Hippocampal formation (tissue), 2 donors: Measurements from ENCODE around the gene HOXB7.

Experiments
- DNase-seq, 2 donors: peaks; one replicate each; lab custom pipeline; 2025; lab: John Stamatoyannopoulos, UW

The HOXB7 gene

GRCh38 chr17:48609033-48609432, 1.8 kb downstream of the HOXB7 start:
- no peak for DNase-seq

- no peak for DNase-seq
Measured at GRCh38 chr17:48608494-48608834, 2.4 kb downstream of the HOXB7 start.

DNA sequence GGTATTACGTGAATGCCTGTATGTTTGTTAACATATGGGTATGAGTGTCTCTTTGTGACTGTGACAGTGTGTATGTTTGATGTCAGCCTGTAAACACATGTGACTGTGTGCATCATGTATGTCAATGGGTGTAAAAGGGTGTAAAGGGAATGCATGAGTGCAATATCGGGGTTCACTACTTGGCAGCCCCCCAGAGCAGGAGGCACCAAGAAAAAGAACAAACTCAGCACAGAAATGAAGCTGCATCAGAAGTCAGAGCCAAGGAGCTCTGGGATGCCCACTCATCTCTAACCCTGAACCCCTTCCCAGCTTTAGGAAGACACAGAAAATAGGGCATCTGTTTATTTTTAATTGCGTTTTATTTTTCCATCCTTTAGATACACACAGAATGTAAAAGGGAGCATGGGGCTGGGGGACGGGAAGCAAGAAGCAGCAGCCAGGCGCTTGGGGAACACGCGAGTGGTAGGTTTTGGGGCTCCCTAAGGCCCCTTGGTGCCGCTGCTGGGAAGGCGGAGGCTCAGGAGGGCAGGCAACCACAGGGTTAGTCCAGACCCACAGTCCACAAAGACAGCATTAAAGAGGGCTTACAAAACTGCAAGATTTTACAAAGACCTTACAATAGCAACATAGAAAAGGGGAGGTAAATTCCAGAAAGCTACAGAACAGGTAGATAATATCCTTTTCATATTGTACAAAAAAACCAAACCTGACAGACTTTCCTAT, 3.8 kb downstream of the HOXB7 start:
- no peak for DNase-seq

DNA sequence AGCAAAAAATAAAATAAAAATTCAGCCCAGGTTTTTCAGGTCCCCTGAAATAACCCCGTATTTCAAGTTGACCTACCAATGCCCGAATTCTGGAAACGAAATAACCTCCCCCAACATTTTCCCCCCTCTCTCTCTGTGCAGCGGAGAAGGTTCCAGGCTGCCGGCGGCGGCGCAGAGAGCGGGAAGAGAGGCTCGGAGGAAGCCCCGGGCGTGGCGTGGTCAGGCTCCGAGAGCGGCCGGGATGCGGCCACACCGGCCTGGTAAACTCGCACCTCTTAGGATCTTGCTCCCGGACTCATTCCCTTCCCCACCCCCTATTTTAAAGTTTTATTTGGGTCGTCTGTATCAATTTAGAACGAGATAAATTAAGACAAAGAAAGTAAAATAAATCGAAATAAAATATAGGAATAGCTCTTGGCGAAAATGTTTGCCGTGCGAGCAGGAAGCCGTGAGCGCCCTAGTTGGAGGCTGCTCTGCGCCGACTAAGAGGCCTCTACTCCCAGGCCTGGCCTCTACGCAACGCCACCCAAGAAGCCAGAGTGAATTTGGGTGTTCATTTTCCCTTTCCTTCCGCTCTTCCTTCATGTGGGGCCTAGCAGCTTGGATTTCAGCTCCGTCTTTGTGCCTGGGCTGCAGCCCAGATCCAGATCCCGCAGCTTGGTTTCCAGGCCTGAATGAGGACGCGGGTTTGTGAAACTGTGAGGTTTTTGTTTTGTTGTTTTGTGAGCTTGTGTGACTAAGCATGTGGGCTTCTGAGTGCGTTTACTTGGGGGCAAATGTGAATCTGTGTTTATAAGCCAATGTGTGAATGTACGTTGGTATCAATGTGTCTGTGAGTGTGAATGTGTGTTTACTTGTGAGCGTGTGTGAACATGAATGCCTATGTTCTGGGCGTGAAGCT, 4.6 kb downstream of the HOXB7 start:
- no peak for DNase-seq

GRCh38 chr17:48605409-48605919, 5.4 kb downstream of the HOXB7 start:
- no peak for DNase-seq

DNA sequence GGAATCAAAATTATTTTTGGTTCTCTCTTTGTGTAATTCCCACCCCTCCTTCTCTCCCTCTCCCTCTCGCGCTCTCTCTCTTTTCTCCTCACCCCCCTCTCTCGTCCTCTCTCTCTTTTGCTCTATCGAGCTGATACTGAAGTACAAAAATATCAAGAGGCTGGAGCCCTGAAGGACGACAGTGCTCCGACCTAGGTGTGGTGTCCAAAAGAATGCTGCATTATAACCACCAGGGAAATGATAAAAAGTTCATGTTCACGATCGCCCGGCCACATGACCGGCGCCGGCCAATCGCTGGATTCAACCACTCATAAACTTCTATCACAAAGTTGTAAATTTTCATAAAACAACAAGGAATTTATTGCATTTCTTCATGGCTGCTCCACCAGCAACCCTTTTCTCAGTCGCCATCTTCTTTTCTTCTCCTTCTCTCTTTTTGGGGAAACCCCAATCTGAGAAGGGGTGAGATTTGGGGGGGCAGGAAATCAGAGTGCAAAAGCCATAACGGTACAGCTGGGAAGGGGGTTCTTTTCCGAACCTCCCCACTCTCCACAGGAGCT, 6.0 kb downstream of the HOXB7 start, which contains the start of gene HOXB6:
TSS of gene HOXB6 (minus strand) at position 217 of the 560 bp plus-strand sequence. CDS start 6,836 bp downstream, outside the sequence.
- DNase-seq, result no peak

DNA sequence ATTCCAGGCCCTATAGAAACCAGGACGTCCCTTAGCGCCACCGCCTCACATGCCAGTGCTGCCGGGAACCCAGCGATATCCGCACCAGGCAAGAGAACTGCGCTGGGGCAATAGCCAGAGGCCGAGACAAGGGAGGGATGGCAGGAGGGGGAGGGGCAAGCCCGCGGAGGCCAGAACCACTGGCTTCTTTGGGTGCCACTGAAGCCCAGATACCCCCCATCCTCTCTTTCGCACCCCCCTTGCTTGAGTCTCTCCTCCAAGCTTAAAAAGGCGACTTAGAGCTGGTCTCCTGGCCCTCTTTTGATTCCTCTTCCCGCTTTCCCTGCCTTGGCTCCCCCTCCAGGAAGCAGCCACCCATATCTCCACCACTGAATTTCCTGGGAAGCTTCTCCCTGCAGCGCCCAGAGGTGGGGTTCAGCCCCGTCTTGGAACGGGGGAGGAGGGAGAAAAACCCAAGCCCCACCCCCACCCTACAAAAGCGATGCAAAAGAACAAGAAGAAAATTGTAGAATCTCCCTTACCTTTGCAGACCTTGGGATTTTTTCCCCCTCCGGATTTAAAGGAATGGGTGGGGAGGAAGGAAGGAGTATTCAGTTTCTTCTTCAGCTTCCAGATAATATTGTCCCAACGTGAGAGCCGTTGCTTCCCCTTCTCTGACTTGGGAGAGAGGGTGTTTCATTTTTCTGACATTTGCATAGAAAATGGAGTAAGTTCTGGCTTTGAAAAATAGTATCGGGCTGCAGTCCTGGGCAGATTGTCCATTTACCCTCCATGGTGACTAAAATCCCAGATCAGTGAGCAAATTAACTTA, 6.7 kb downstream of the HOXB7 start:
- DNase-seq, result no peak

DNA sequence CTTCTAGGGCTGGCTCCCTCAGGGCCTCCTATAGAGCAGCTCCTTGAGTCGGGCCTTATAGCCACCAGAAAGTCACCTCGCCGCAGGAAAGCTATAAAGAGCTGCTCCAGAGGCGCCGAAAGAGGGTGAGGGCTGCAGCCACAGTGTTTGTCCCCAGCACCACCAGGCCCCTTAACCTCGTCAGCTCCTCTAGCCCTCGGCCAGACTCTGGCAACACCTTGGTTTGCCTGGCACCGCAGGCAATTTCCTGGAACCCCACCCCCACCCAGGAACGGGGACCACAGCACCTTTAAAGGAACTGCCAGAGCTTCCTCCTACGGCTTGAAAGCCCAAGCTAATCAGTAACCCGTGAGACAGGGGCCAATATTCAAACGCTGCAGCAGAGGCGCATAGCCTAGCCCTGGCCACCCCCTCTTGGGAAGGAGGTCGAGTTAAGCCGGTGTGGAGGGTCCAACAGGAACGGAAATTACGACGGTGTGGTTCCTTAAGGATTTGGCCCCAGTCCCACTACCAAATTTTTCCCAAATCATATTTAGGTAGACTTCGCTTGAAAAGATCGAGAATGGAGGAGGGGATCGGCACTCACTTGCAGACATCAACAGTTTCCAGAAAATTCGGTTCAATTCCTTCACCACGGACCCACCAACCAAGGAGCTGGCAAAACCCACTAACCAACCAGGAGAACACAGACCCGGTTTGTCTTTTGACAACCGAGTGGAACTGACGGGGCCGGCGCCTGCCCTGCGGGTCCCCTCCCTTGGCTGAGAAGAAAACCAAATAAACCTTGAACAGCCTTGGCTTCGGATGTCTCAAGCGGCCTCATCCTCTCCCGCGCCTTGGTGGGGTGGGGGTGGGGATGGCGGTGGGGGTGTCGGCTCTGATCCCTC, 9.0 kb downstream of the HOXB7 start:
- no peak for DNase-seq

DNA sequence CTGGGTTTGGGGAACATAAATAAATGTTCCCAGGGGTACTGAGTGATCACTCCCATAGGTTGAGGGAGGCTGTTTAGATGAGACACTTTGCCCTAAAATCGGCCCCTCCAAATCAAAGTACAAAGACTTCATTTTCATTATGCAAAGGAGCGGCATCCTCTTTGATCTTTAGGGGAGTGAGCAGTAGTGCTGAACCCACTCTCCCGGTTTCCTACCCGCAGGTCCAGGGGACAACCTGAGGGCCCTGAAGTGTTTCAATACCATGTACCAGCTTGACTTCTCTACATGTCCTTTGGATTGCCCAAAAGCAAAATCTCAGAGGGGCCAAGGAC, 9.6 kb downstream of the HOXB7 start:
- no peak for DNase-seq

DNA sequence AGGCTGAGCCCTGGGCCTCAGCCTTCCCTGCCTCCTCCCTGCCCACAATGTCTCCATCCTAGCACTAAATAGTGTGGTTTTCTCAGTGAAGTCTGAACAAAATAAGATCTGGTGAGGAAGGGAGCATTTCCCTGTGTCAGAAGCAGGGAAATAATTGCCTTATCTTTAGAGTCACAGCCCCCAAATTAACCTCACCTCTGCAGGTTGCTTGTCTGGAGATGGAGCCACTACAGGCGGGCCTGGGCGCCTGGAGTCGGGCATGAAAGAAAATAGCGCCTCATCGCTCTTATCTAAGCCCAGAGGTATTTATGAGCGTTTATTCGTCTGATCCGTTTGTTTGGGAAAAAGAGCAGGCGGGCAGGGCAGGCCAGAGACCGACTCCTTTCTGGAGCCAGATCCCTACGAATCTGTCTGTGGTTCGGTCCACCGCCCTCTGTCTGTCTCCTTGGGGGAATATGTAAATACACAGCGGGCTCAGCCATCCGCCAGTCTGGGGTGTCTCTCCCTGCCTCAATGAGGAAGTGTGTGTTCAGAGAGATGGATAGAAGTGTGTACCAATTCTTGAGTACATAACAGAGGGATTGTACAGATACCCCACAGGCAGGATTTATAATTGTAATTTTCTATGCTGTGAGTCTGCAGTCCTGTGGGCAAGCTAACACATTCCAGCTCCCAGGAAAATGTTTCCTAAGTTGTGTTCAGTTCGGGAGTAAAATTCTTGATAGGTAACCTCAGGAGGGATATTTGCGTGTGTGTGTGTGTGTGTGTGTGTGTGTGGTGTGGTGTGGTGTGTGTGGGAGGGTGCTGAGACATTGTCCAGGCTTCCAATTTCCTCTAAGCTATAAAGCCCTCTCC, 10.3 kb downstream of the HOXB7 start:
- no peak for DNase-seq

DNA sequence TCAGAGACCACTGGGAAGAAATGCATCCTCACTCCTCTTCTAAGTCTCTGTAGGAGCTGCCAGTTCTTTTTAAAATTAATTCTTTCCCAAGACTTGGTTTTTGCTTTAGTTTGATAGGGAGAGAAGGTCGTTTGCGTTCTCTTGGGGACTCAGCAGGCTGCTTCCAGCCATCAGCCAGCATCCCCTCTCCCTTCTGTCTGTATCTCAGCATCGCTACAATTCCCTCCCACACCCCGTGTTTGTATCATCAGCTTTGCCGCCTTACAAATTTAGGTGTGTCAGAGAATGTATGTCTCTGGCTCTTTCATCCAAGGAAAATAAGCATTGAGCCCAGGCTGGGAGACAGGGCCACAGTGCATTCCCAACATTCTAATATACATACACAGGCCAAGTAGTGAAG, 11.5 kb downstream of the HOXB7 start:
- no peak for DNase-seq

GRCh38 chr17:48598736-48599135, 12.1 kb downstream of the HOXB7 start:
- DNase-seq, result no peak

- DNase-seq, result no peak
Measured at GRCh38 chr17:48597778-48598631, 12.8 kb downstream of the HOXB7 start.

GRCh38 chr17:48597528-48597777, 13.4 kb downstream of the HOXB7 start:
- no peak for DNase-seq

DNA sequence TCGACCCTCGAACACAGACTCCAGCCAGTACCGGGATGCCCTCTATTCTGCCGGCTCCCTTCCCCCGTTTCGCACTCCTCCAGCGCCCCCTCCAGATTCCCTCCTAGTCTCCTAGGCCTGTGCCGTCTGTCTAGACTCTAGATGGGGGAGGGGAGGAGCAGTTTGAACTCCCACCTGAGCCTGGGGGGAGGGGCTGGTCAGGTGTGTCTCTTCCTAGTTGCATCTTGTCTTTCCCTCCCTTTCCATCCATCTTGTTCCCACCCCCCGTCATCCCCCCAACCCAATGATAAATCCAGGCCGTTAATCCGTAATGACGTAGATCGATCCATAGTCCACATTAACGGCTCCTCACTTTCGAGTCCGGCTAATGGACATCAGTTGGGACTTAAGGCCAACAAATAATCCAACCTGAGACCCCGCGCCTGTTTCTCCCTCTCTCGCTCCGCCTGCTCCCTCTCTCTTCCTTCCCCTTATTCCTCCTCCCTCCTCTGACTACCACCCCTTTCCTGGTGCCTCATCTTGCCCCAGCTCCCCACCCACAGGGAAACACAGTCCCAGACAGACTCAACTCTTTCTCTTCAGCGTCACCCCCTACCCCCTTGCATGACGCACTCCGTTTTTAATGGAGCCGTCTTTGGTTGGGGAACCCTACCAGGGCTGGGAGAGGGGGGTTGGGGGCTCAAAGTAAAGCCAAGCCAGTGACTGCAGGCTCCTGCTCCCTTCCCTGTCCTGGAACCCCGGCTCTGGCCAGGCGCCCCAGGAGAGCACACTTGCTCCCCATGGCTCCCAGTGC, 13.9 kb downstream of the HOXB7 start:
- no peak for DNase-seq

DNA sequence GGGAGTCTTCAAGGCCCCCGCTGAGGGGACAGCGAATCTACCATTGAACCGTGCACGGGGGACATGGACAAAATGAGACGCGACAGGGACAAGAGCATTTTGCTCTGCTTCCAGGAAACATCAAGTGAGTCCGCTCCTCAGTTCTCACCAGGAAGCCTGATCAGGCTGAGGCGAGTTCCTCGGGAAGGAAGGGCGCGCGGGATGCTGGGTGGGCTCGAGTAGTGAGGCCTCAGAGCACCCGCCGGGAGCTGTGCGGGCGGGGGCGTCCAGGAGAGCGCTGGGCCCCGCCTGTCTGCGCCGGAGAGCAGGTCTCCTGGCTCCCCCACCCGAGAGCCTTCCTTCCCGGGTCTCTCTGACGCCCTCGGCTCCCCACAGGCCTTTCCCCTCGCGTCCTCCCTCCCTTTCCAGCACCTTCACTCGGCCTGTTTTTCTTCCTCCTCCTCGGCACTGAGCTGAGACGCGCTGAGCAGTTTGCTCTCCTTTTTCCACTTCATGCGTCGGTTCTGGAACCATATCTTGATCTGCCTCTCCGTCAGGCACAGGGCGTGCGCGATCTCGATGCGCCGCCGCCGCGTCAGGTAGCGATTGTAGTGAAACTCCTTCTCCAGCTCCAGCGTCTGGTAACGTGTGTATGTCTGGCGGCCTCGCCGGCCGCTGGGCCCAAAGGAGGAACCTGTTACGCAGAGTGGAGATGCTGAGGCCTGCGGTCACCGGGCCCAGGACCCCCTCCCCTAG, 14.7 kb downstream of the HOXB7 start:
- no peak for DNase-seq

DNA sequence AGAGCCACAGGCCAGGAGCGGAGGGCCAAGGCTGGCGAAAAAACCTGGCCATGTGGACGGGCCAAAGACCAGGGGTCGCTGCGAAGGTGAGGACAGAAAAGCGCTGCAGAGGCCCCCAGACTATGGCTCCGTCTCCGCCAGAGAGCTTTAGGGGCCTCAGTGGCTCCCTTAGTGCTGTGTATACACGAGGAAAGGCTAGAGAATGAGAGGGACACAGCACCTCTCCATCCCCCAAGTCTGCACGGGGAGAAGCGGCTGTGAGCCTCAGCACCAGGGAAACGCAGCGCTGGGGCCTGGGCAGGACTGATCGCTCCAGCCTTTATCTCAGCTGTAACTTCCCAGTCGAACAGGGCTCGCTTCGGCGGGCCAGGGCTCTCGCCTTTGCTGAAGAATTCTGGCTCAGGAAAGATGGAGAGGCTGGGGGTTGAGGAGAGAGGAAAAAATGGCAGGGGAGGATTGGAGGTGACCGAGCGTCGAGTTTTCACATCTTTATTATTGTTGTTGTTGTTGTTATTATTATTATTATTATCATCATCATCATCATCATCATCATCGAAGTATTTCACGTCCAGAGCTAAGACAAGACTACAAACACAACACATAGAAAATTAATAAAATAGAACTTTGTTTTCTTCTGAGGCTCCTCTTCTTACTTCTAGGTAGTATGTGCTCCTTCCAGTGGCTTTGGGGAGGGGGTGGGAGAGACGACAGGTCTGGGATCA, 15.4 kb downstream of the HOXB7 start:
- DNase-seq, result no peak
